Measurements from ENCODE around the gene DLX2. TPM values are rescaled to one million over a fixed set of nuclear protein-coding genes. Genes with fewer than 3 reads are reported as not detected.
A peak's percentile ranks its signal among the peaks of the same experiment; 100 is the strongest.

Gene DLX2
- total and polyA plus RNA-seq, 2 of the 13 experiments (the other 11 are each of a cell fraction or from before 2014, with no cell fraction given), result 0.07 to 0.15 TPM

DNA sequence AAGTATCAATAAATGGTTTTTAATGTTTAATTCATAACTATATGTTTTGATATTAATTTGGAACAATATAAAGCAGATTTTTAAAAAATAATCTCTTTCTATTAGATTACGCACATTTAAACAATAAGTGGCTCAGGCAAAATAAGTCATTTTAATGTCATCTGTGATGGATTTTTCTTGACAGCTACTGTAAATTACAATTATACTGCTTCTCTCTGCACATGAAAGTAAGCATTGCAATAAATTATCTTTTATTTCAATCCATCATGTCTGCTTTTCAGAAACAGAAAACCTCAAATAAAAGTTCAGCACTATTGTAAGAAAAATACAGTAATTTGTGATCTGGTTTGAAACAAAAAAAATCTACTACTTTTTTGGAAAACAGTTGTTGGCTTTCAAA lies 28.4 kb downstream of the DLX2 start:
- FAIRE-seq (no peak), ATAC-seq (no peak), DNase-seq (ENCODE audit: low spot score) (no peak)
- Histone ChIP-seq H3K27me3 (ENCODE audit: control insufficient read depth in 1 of 2, insufficient read depth in 2 of 2, low read length in 2 of 2) (no peaks in the 10 kb centered on the region), H3K4me1 (ENCODE audit: insufficient read depth, low read length) (peaks cover 19% of the 10 kb centered on the region), H3K4me2 (ENCODE audit: low read depth, low read length) (no peak overlapping the region), H3K4me3 (replicated peaks in 1 of 3; ENCODE audit: insufficient read depth in 1 of 3, low read depth in 2 of 3, low read length in 3 of 3) (no peak overlapping the region), H3K36me3 (replicated peaks in 1 of 2; ENCODE audit: control insufficient read depth in 1 of 2, insufficient read depth in 2 of 2, low read length in 2 of 2) (no peaks in the 10 kb centered on the region), H3K79me2 (ENCODE audit: insufficient read depth, low read length) (no peaks in the 10 kb centered on the region), H3K9ac (ENCODE audit: insufficient read depth, low read depth, low read length) (no peak overlapping the region), H2AFZ (ENCODE audit: low read length) (no peak overlapping the region), H3K27ac (ENCODE audit: extremely low read length, insufficient read depth, low read length) (no peak overlapping the region), H4K20me1 (ENCODE audit: insufficient read depth, low read length) (no peaks in the 10 kb centered on the region), H3K9me3 (ENCODE audit: low read length) (no peaks in the 10 kb centered on the region)
- BruUV-seq (replicated peaks), result no TSS peak
- intact Hi-C loops (cut with micrococcal nuclease; ENCODE audit: unreplicated experiment), result no loop called here
- POLR2A ChIA-PET, result no interaction called here
- in situ Hi-C loops (cut with HindIII; ENCODE audit: extremely low pct_ligation_motif_present, low pct_unique_long_range_greater_than_20kb), result no loop called here
- CTCF ChIA-PET (ENCODE audit: low intra/inter-chr PET ratio, low total read pairs), result no interaction called here
- 97% methylated on average over 1 of the region's 1 CpG for WGBS (ENCODE audit: low lambda C conversion rate)
- TF ChIP-seq RBFOX2 (IDR thresholded peaks at IDR 0.05; ENCODE audit: low read depth, low read length) (no peak), MXD1 (CRISPR knock-in tag; IDR thresholded peaks at IDR 0.05) (no peak), NFIC (IDR thresholded peaks at IDR 0.05; ENCODE audit: low read length) (no peak), ZNF354B (CRISPR knock-in tag; IDR thresholded peaks at IDR 0.05) (no peak)

DNA sequence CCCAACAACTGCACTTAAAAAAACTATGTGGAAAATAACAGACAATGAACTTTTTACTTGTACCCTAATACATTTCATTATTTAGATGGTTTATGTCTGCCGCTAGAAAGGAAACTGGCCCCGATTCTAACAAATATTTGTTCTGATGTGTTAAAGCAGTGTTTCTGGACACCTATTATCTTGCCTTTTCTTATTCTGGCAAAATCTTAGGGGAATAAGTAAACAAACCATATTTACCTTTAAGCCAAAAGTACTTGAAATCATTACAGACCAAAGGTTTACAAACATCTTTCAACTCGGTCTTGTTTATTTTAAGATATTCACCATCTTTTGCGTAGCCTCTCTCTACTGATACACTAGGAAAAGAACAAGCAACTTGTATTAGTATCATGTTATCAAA lies 29.2 kb downstream of the DLX2 start:
- FAIRE-seq, result peak; percentile 21
- intact Hi-C loops (cut with micrococcal nuclease; ENCODE audit: unreplicated experiment), result no loop called here
- TF ChIP-seq EZH2 (conservative IDR thresholded peaks at IDR 0.05; ENCODE audit: low read depth, low read length) (no peak), ZNF609 (CRISPR knock-in tag; IDR thresholded peaks at IDR 0.05; ENCODE audit: borderline replicate concordance) (peak; percentile 72; the same call in 1 of the 2 replicates), ZNF552 (CRISPR knock-in tag; IDR thresholded peaks at IDR 0.05; ENCODE audit: borderline replicate concordance) (no peak), BCL6 (CRISPR knock-in tag; IDR thresholded peaks at IDR 0.05) (peak; percentile 48; the same call in 1 of the 2 replicates), ZBTB34 (CRISPR knock-in tag; IDR thresholded peaks at IDR 0.05) (0 out of 2 replicates have a peak, but pooled peaks have one; percentile 50), FOXP1 (IDR thresholded peaks at IDR 0.05) (no peak), FOXP1 (CRISPR knock-in tag; IDR thresholded peaks at IDR 0.05) (peak; percentile 42; the same call in 1 of the 2 replicates), NR2F6 (IDR thresholded peaks at IDR 0.05) (0 out of 2 replicates have a peak, but pooled peaks have one; percentile 15), NR2F6 (CRISPR knock-in tag; IDR thresholded peaks at IDR 0.05) (no peak), EEA1 (CRISPR knock-in tag; IDR thresholded peaks at IDR 0.05; ENCODE audit: borderline replicate concordance) (no peak)

More for the DNA sequence above, 29.2 kb downstream of the DLX2 start:
- H2AFZ ChIP-seq (ENCODE audit: low read length), result no peak overlapping the region
- H3K27ac ChIP-seq (ENCODE audit: extremely low read length, insufficient read depth, low read length), result no peak overlapping the region
- ChIA-PET POLR2A (interaction anchor here (0.9 kb wide), 1 partner anchor 28 kb away, joined by 3 read pairs; no protein-coding TSS in a partner anchor), CTCF (ENCODE audit: low intra/inter-chr PET ratio, low total read pairs) (no interaction called here)
- no peak for DNase-seq (ENCODE audit: low spot score)
- H3K9me3 ChIP-seq (ENCODE audit: low read length), result no peaks in the 10 kb centered on the region
- peaks cover 19% of the 10 kb centered on the region for H3K4me1 ChIP-seq (ENCODE audit: insufficient read depth, low read length)
- in situ Hi-C loops (cut with HindIII; ENCODE audit: extremely low pct_ligation_motif_present, low pct_unique_long_range_greater_than_20kb), result no loop called here
- no peak overlapping the region for H3K9ac ChIP-seq (ENCODE audit: insufficient read depth, low read depth, low read length)
- no TSS peak for BruUV-seq (replicated peaks)
- no peaks in the 10 kb centered on the region for H4K20me1 ChIP-seq (ENCODE audit: insufficient read depth, low read length)
- 55% methylated on average over 4 of the region's 4 CpGs for WGBS (ENCODE audit: low lambda C conversion rate)
- H3K79me2 ChIP-seq (ENCODE audit: insufficient read depth, low read length), result no peaks in the 10 kb centered on the region
- no peaks in the 10 kb centered on the region for H3K36me3 ChIP-seq (replicated peaks in 1 of 2; ENCODE audit: control insufficient read depth in 1 of 2, insufficient read depth in 2 of 2, low read length in 2 of 2)
- no peak for ATAC-seq
- H3K4me2 ChIP-seq (ENCODE audit: low read depth, low read length), result no peak overlapping the region
- H3K4me3 ChIP-seq (replicated peaks in 1 of 3; ENCODE audit: insufficient read depth in 1 of 3, low read depth in 2 of 3, low read length in 3 of 3), result no peak overlapping the region
- H3K27me3 ChIP-seq (ENCODE audit: control insufficient read depth in 1 of 2, insufficient read depth in 2 of 2, low read length in 2 of 2), result no peaks in the 10 kb centered on the region
